Measurements from ENCODE around the gene LRIT3.

- TF ChIP-seq EZH2 (IDR thresholded peaks at IDR 0.05; ENCODE audit: borderline replicate concordance, low read depth, low read length, poor library complexity, severe bottlenecking) (no peak), CTCF (conservative IDR thresholded peaks at IDR 0.05; ENCODE audit: low read depth, low read length) (no peak)
Observed at GRCh38 chr4:109833756-109834155, 14.2 kb upstream of the LRIT3 start.
